H1 (cell line): Measurements from ENCODE around the gene ACOT11. TPM values are rescaled to one million over a fixed set of nuclear protein-coding genes. Genes with fewer than 3 reads are reported as not detected.

Experiments
- CTCF ChIA-PET: fragments of 300-600 bp; sonication (Branson Sonifier 250); formaldehyde crosslinking; loops from one replicate; lab custom pipeline; 2021; ENCODE audit not compliant: partially characterized antibody; lab: Charles Lee
- POLR2A ChIA-PET: fragments of 300-600 bp; sonication (Branson Sonifier 250); formaldehyde crosslinking; loops from one replicate; lab custom pipeline; 2021; ENCODE audit warnings: inconsistent platforms; ENCODE audit not compliant: partially characterized antibody; lab: Charles Lee
- DNase-seq, 2 experiments: peaks; one replicate each; pipeline versions ENCODE4 v3.0.0 to v3.0.0-alpha.2; 2010 to 2022; ENCODE audit warnings: low spot score in 2 of 2, low read depth in 1 of 2, mixed read lengths in 1 of 2
- FAIRE-seq: peaks from 2 replicates; lab custom pipeline; 2011; peaks lifted over from hg19 to GRCh38; lab: Jason Lieb, UNC
- H2AFZ ChIP-seq: 2 replicates; pipeline ENCODE4 v1.8.1; 2012; ENCODE audit warnings: low read length, inconsistent platforms
- H2AK5ac ChIP-seq: 2 replicates; pipeline ENCODE4 v1.6.1; 2013; ENCODE audit warnings: low read depth, low read length
- H2BK120ac ChIP-seq: replicated peaks from 2 replicates; pipeline ENCODE3; 2013; ENCODE audit warnings: low read depth, low read length, inconsistent platforms
- H2BK12ac ChIP-seq: 2 replicates; pipeline ENCODE4 v1.6.1; 2013; ENCODE audit warnings: low read depth, low read length
- H2BK15ac ChIP-seq: 2 replicates; pipeline ENCODE4 v1.6.1; 2013; ENCODE audit warnings: low read length
- H2BK20ac ChIP-seq: 2 replicates; pipeline ENCODE4 v1.6.1; 2013; ENCODE audit warnings: low read length
- H2BK5ac ChIP-seq: 2 replicates; pipeline ENCODE4 v1.6.1; 2013; ENCODE audit warnings: low read depth, low read length
- H3K14ac ChIP-seq: 2 replicates; pipeline ENCODE4 v1.6.1; 2013; ENCODE audit warnings: inconsistent platforms; ENCODE audit not compliant: insufficient read length
- H3K18ac ChIP-seq: 2 replicates; pipeline ENCODE4 v1.6.1; 2013; ENCODE audit warnings: low read length; ENCODE audit errors: extremely low read depth
- H3K23ac ChIP-seq: 2 replicates; pipeline ENCODE4 v1.6.1; 2013; ENCODE audit warnings: inconsistent platforms; ENCODE audit not compliant: insufficient read length
- H3K23me2 ChIP-seq: 2 replicates; pipeline ENCODE4 v1.6.1; 2013; ENCODE audit warnings: low read depth, low read length
- H3K27ac ChIP-seq: 2 replicates; pipeline ENCODE4 v1.6.1; 2011; ENCODE audit warnings: low read depth, low read length, inconsistent platforms
- H3K27me3 ChIP-seq, 4 experiments: replicated peaks in 1 of 4; 1 replicate in 1 of 4; 2 replicates in 3 of 4; pipeline versions ENCODE4 v1.6.1 to v1.8.1; 2011 to 2013; ENCODE audit warnings: low read length in 3 of 4, mild to moderate bottlenecking in 3 of 4, inconsistent platforms in 2 of 4, mixed read lengths in 2 of 4, moderate library complexity in 1 of 4; ENCODE audit not compliant: control insufficient read depth in 3 of 4, insufficient read depth in 3 of 4; ENCODE audit errors: extremely low read depth in 1 of 4
- H3K36me3 ChIP-seq, 4 experiments: 2 replicates each; pipeline versions ENCODE4 v1.6.1 to v1.8.1; 2011 to 2013; ENCODE audit warnings: mild to moderate bottlenecking in 4 of 4, low read length in 3 of 4, moderate library complexity in 2 of 4, control low read depth in 1 of 4, inconsistent platforms in 1 of 4; ENCODE audit not compliant: insufficient read depth in 4 of 4, control insufficient read depth in 2 of 4
- H3K4ac ChIP-seq: replicated peaks from 2 replicates; pipeline ENCODE3; 2013; ENCODE audit warnings: low read length, low read depth, mixed read lengths, inconsistent platforms; ENCODE audit not compliant: insufficient read length
- H3K4me1 ChIP-seq, 4 experiments: replicated peaks in 1 of 4; 1 replicate in 1 of 4; 2 replicates in 3 of 4; pipeline versions ENCODE4 v1.6.1 to v1.8.1; 2011 to 2013; ENCODE audit warnings: low read length in 3 of 4, inconsistent platforms in 2 of 4, mixed read lengths in 1 of 4; ENCODE audit not compliant: insufficient read depth in 4 of 4, control insufficient read depth in 3 of 4
- H3K4me2 ChIP-seq, 2 experiments: 2 replicates each; pipeline versions ENCODE4 v1.6.1 to v1.8.1; 2011 to 2013; ENCODE audit warnings: low read depth in 2 of 2, low read length in 2 of 2, control low read depth in 1 of 2, inconsistent platforms in 1 of 2, mild to moderate bottlenecking in 1 of 2; ENCODE audit not compliant: insufficient read depth in 1 of 2
- H3K4me3 ChIP-seq, 4 experiments: fragments of 200-600, 300-600 bp in 1 of 4; sonication (generic), shearing (Covaris generic), sonication (Bioruptor Twin) in 1 of 4; 2 replicates each; pipeline versions ENCODE4 v1.5.1 to v1.8.1; 2011 to 2016; ENCODE audit warnings: low read length in 4 of 4, low read depth in 3 of 4, control low read depth in 2 of 4, inconsistent platforms in 2 of 4, mild to moderate bottlenecking in 2 of 4, mixed read lengths in 1 of 4, moderate library complexity in 1 of 4; ENCODE audit not compliant: insufficient read depth in 2 of 4; ENCODE audit errors: extremely low read depth in 1 of 4
- H3K56ac ChIP-seq: replicated peaks from 2 replicates; pipeline ENCODE3; 2013; ENCODE audit warnings: low read depth, mild to moderate bottlenecking, mixed read lengths, low read length, inconsistent platforms; ENCODE audit not compliant: insufficient read length
- H3K79me1 ChIP-seq: 2 replicates; pipeline ENCODE4 v1.6.1; 2013; ENCODE audit warnings: low read depth, low read length, control low read depth
- H3K79me2 ChIP-seq, 2 experiments: 2 replicates each; pipeline versions ENCODE4 v1.6.1 to v1.8.1; 2012 to 2013; ENCODE audit warnings: low read length in 2 of 2, mild to moderate bottlenecking in 2 of 2, inconsistent platforms in 1 of 2; ENCODE audit not compliant: insufficient read depth in 2 of 2, control insufficient read depth in 1 of 2
- H3K9ac ChIP-seq, 4 experiments: replicated peaks in 1 of 4; 1 replicate in 1 of 4; 2 replicates in 3 of 4; pipeline versions ENCODE4 v1.6.1 to v1.8.1; 2011 to 2013; ENCODE audit warnings: low read depth in 3 of 4, low read length in 3 of 4, control low read depth in 2 of 4, mild to moderate bottlenecking in 2 of 4, moderate library complexity in 2 of 4, inconsistent platforms in 1 of 4; ENCODE audit errors: extremely low read depth in 1 of 4
- H3K9me3 ChIP-seq, 2 experiments: 2 replicates each; pipeline versions ENCODE4 v1.6.1 to v1.8.1; 2012 to 2013; ENCODE audit warnings: mild to moderate bottlenecking in 2 of 2, moderate library complexity in 2 of 2, control low read depth in 1 of 2, inconsistent platforms in 1 of 2, low read depth in 1 of 2, low read length in 1 of 2, mixed read lengths in 1 of 2; ENCODE audit not compliant: insufficient read depth in 2 of 2
- H4K20me1 ChIP-seq, 2 experiments: replicated peaks in 1 of 2; 2 replicates each; pipeline versions ENCODE3 to v1.8.1; 2011 to 2013; ENCODE audit warnings: inconsistent platforms in 2 of 2, low read length in 2 of 2, mild to moderate bottlenecking in 1 of 2; ENCODE audit not compliant: insufficient read depth in 2 of 2, control insufficient read depth in 1 of 2
- H4K5ac ChIP-seq: 2 replicates; pipeline ENCODE4 v1.6.1; 2013; ENCODE audit warnings: low read length, low read depth, mixed read lengths, inconsistent platforms; ENCODE audit not compliant: insufficient read length
- H4K8ac ChIP-seq: 2 replicates; pipeline ENCODE4 v1.8.0; 2013; ENCODE audit warnings: mild to moderate bottlenecking, moderate library complexity, low read length, inconsistent platforms; ENCODE audit not compliant: insufficient read depth; ENCODE audit errors: extremely low read depth
- H4K91ac ChIP-seq: replicated peaks from 2 replicates; pipeline ENCODE3; 2013; ENCODE audit warnings: low read length, mixed read lengths, inconsistent platforms; ENCODE audit not compliant: insufficient read length
- CTCF ChIP-seq, 3 experiments: IDR thresholded peaks; 1 replicate in 2 of 3; 2 replicates in 1 of 3; pipeline versions ENCODE4 v1.5.1 to v1.6.1; 2011; ENCODE audit warnings: low read length in 3 of 3, mild to moderate bottlenecking in 3 of 3, inconsistent platforms in 2 of 3, low read depth in 1 of 3, moderate library complexity in 1 of 3; ENCODE audit not compliant: insufficient read depth in 1 of 3; ENCODE audit errors: control extremely low read depth in 1 of 3
- HDAC2 ChIP-seq, 2 experiments: fragments of 300-600 bp in 1 of 2; sonication (generic) in 1 of 2; IDR thresholded peaks; 2 replicates each; pipeline ENCODE4 v1.6.1; 2011 to 2012; ENCODE audit warnings: low read depth in 2 of 2, low read length in 2 of 2, mild to moderate bottlenecking in 2 of 2, moderate library complexity in 2 of 2, borderline replicate concordance in 1 of 2, inconsistent platforms in 1 of 2
- JUND ChIP-seq: IDR thresholded peaks from 2 replicates; pipeline ENCODE4 v1.6.1; 2011; ENCODE audit warnings: mild to moderate bottlenecking, improper control_type of control experiment, low read length
- RNF2 ChIP-seq: fragments of 200-900, 300-1000 bp; sonication (generic); IDR thresholded peaks from 2 replicates; pipeline ENCODE4 v1.7.1; 2016; ENCODE audit warnings: borderline replicate concordance, low read depth, mild to moderate bottlenecking, antibody characterized with exemption, low read length; ENCODE audit not compliant: poor library complexity, severe bottlenecking; ENCODE audit errors: missing control alignments
- TEAD4 ChIP-seq: IDR thresholded peaks from 2 replicates; pipeline ENCODE4 v1.6.1; 2012; ENCODE audit warnings: low read depth, low read length, inconsistent platforms, mixed read lengths
- USF2 ChIP-seq: IDR thresholded peaks from 2 replicates; pipeline ENCODE4 v1.6.1; 2011; ENCODE audit warnings: low read length, improper control_type of control experiment
- WGBS, 2 experiments: shearing (Covaris generic) in 1 of 2; methylation state at CpG; one replicate each; pipeline versions ENCODE4 v1.1.6 to v1.1.7; 2013 to 2015; ENCODE audit warnings: low lambda C conversion rate in 2 of 2, mixed read lengths in 2 of 2, inconsistent platforms in 1 of 2, low coverage in 1 of 2, missing lambda C conversion rate in 1 of 2; ENCODE audit not compliant: insufficient replicate concordance in 2 of 2, insufficient coverage in 1 of 2, insufficient read length in 1 of 2; ENCODE audit errors: extremely low coverage in 1 of 2, missing lambda C conversion rate in 1 of 2; 5-methylcytosine and 5-hydroxymethylcytosine counted together
- polyA plus RNA-seq, 7 experiments: library from polyadenylated mRNA; depleted of rRNA in 3 of 7; stranded (reverse) in 5 of 7; unstranded in 2 of 7; fragments of >200 nt in 5 of 7; fragments of 200-250 nt in 2 of 7; gene quantifications; 1 replicate in 5 of 7; 2 replicates in 1 of 7; 4 replicates in 1 of 7; pipeline versions ENCODE4 v1.2.1 to v1.2.3, GENCODE V29; 2011 to 2013; ENCODE audit warnings: missing spikeins in 2 of 7, mixed read lengths in 2 of 7
- total RNA-seq: library from RNA; stranded (reverse); fragmentation: NEBNext Ultra II Directional; extraction: Animal tissue kit (Norgen Biotek cat#: 25700); gene quantifications from 2 replicates; pipeline ENCODE4 v1.2.1, GENCODE V29; 2021

ACOT11 gene
- total and polyA plus RNA-seq, 2 of the 8 experiments (the other 6 are each of a cell fraction or from before 2014, with no cell fraction given) = 3.8 to 4.5 TPM

GRCh38 chr1:54574158-54574778, 26.2 kb downstream of the ACOT11 start:
- Histone ChIP-seq H3K14ac (no peak overlapping the region), H3K4me1 (peaks cover 22 to 38% (median 30%) of the 10 kb centered on the region in 4 experiments), H3K4me2 (0 out of 4 replicates have a peak overlapping the region, but pooled peaks of 1 of the 2 experiments have one; percentile 5), H3K4ac (no peak overlapping the region), H2AK5ac (0 out of 2 replicates have a peak overlapping the region, but pooled peaks have one; percentile 28), H3K27ac (no peak overlapping the region), H2AFZ (no peak overlapping the region), H3K9me3 (no peaks in the 10 kb centered on the region), H2BK15ac (peak overlapping the region; percentile 46; the same call in 1 of the 2 replicates), H4K91ac (peak overlapping the region; percentile 53), H3K27me3 (no peaks in the 10 kb centered on the region), H3K79me2 (no peaks in the 10 kb centered on the region), H3K23me2 (0 out of 2 replicates have a peak, but pooled peaks cover 3% of the 10 kb centered on the region), H2BK12ac (peak overlapping the region; percentile 97; the same call in 1 of the 2 replicates), H4K8ac (no peak overlapping the region; the same call in 1 of the 2 replicates), H3K36me3 (no peaks in the 10 kb centered on the region), H3K56ac (no peak overlapping the region), H2BK20ac (0 out of 2 replicates have a peak overlapping the region, but pooled peaks have one; percentile 55), H2BK5ac (no peak overlapping the region), H4K20me1 (no peaks in the 10 kb centered on the region), H2BK120ac (no peak overlapping the region), H3K18ac (no peak overlapping the region), H3K79me1 (no peaks in the 10 kb centered on the region), H3K4me3 (no peak overlapping the region), H4K5ac (no peak overlapping the region), H3K9ac (no peak overlapping the region), H3K23ac (no peak overlapping the region)
- ChIA-PET POLR2A (interaction anchor here (0.5 to 0.8 kb wide), 2 partner anchors 10 to 158 kb away, joined by 3 to 4 read pairs; no protein-coding TSS in a partner anchor), CTCF (interaction anchor here (0.6 to 4.0 kb wide), 14 partner anchors 8 to 285 kb away, joined by 3 to 19 read pairs (median 4); partner anchors contain the start of gene ACOT11)
- WGBS, 2 experiments = 89% methylated on average over 12 of the region's 12 CpGs; no CpG with 5 or more reads in 1 of the 2 experiments
- TF ChIP-seq RNF2 = no peak
- no peak for TF ChIP-seq CTCF (IDR thresholded peaks at IDR 0.05; ENCODE audit: control extremely low read depth in 1 of 3, insufficient read depth in 1 of 3, low read depth in 1 of 3, low read length in 3 of 3)
- no peak for TF ChIP-seq JUND
- no peak for TF ChIP-seq TEAD4
- no peak for TF ChIP-seq HDAC2 (IDR thresholded peaks at IDR 0.05; ENCODE audit: borderline replicate concordance in 1 of 2, low read depth in 2 of 2, low read length in 2 of 2)
- no peak for TF ChIP-seq USF2
- FAIRE-seq (no peak), DNase-seq (no peak)
